ENCODE measurements around the gene AREL1.

- TF ChIP-seq YY1 (IDR thresholded peaks at IDR 0.05; ENCODE audit: insufficient read depth, insufficient read length), result no peak
- no peak for TF ChIP-seq SUZ12 (IDR thresholded peaks at IDR 0.05; ENCODE audit: extremely low read depth, insufficient read depth, insufficient read length)
These were observed 65.7 kb downstream of the AREL1 start for GRCh38 chr14:74647061-74647677.
